T-helper 2 cell treated with Interferon-gamma antibody and Interleukin-4, amounts not matched to agents 100 ng/mL and 5 ng/mL, for 36 hours (primary cell): ENCODE measurements around the gene FMNL1. TPM values are rescaled to one million over a fixed set of nuclear protein-coding genes. Genes with fewer than 3 reads are reported as not detected.

ENCODE experiments used
- intact Hi-C: fragments of 100-400 bp; cut with micrococcal nuclease; formaldehyde crosslinking; loops from one replicate; pipeline ENCODE4 v1.15.1; 2023
- total RNA-seq: library from RNA; stranded (reverse); gene quantifications from 2 replicates; pipeline ENCODE4 v1.2.3, GENCODE V29; 2022

The FMNL1 gene
- total RNA-seq, 1 donor from 2014 or later: 407 TPM

GRCh38 chr17:45274033-45274432, 52.3 kb downstream of the FMNL1 start:
- intact Hi-C loops: no loop called here

GRCh38 chr17:45276031-45276430, 54.3 kb downstream of the FMNL1 start:
- intact Hi-C loops: loop anchor here (2.0 kb wide), 1 partner anchor 57 kb away; no protein-coding TSS in a partner anchor

GRCh38 chr17:45277216-45277849, 55.6 kb downstream of the FMNL1 start:
- intact Hi-C loops: loop anchor here (1.0 to 2.0 kb wide), 3 partner anchors 40 to 108 kb away; partner anchors contain the start of gene MAP3K14

- intact Hi-C loops: loop anchor here (1.0 to 2.0 kb wide), 3 partner anchors 39 to 107 kb away; partner anchors contain the start of gene MAP3K14
Measured at GRCh38 chr17:45277992-45278391, 56.3 kb downstream of the FMNL1 start.

- intact Hi-C loops: no loop called here
Measured at GRCh38 chr17:45279898-45280297, 58.2 kb downstream of the FMNL1 start.

- intact Hi-C loops: no loop called here
Measured at GRCh38 chr17:45282683-45283644, 61.3 kb downstream of the FMNL1 start.

- intact Hi-C loops: no loop called here
Measured at GRCh38 chr17:45283711-45284110, 62.0 kb downstream of the FMNL1 start.

- intact Hi-C loops: no loop called here
Measured at GRCh38 chr17:45284176-45285140, 62.8 kb downstream of the FMNL1 start.

- intact Hi-C loops: no loop called here
Measured at GRCh38 chr17:45286286-45286685, 64.6 kb downstream of the FMNL1 start.

GRCh38 chr17:45287526-45288500, 66.1 kb downstream of the FMNL1 start:
- intact Hi-C loops: no loop called here

GRCh38 chr17:45288825-45289224, 67.1 kb downstream of the FMNL1 start:
- intact Hi-C loops: no loop called here

GRCh38 chr17:45289301-45290268, 67.9 kb downstream of the FMNL1 start:
- intact Hi-C loops: no loop called here

GRCh38 chr17:45290269-45290765, 68.6 kb downstream of the FMNL1 start:
- intact Hi-C loops: no loop called here

GRCh38 chr17:45291171-45291805, 69.6 kb downstream of the FMNL1 start:
- intact Hi-C loops: no loop called here

GRCh38 chr17:45292696-45293412, 71.2 kb downstream of the FMNL1 start:
- intact Hi-C loops: no loop called here

- intact Hi-C loops: no loop called here
Measured at GRCh38 chr17:45293413-45294211, 71.9 kb downstream of the FMNL1 start.

- intact Hi-C loops: no loop called here
Measured at GRCh38 chr17:45294506-45294905, 72.8 kb downstream of the FMNL1 start.
